GM18868 (cell line): ENCODE measurements around the gene COG1.

Experiments
- ATAC-seq: cut with Tn5 transposase; IDR thresholded peaks from one replicate; pipeline ENCODE4 v1.9.1; 2021; ENCODE audit warnings: mild to moderate bottlenecking, moderate library complexity; ENCODE audit not compliant: unreplicated experiment

The COG1 gene

DNA sequence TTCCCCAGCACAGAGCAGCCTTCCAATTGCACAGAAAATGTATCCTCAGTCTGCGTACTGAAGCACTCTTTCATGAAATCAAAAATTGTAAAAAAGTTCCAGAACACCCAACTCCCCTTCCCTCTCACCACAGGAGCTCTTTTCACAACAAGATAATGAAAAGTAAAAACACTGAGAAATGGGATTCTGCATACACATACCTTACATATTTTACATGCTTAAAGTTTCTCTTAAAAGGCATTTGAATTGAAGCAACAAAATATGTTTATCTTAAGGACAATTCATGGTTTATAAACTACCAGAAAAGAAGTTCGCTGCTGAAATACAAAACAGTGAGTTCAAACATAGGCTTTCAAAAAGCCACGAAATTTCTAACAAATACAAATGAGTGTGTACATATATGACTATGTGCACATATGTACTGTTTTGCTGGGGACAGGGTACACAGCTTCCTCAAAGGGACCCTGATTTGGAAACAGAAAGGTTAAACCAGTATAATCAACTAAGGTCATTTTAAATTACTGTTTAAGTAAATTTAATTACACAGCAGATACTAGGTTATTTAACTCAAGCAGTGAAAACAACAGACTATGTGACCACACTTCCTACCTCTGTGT lies 33.8 kb downstream of the COG1 start:
- no peak for ATAC-seq

- ATAC-seq, result no peak
These were observed 34.5 kb downstream of the COG1 start for GRCh38 chr17:73227379-73227778.

DNA sequence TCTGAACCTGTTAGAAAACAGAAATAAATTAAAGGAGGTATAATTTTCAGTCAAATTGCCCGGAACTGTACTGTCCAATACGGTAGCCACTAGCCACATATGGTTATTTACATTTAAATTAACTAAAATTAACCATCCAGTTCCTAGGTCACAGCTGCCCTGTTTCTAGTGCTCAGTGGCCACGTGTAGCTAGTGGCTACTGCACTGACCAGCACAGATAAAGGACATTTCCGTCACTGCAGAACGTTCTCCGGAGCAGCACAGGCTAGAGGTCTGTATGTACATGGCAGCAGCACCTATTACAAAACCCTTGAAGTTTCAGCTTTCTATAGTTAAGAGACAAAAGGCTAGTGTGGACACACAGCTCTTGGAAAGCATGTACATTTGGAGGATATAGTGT lies 35.1 kb downstream of the COG1 start:
- ATAC-seq, result no peak

DNA sequence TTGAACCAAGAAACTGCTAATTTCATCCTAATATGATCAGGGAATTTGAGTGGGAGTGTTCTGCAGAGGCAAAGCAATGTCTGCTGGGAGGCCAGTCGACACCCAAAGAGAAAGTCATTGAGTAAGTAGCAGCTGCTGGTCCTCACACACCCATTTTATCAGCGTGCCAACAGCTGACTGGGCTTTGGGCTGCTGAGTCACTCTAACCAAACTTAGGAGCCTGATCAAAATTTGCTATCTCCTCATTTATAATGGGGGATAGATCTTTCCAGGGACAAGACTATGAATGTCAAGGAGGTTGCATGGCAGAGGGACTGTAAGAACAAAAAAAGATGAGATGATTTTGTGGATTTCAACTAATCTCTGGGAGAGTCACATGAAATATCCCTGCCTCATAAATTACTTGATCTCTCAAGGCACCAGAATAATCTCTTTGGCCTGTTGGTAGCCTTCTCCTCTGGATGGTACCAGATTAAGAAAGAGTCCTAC lies 35.9 kb downstream of the COG1 start:
- peak; percentile 40 for ATAC-seq

- no peak for ATAC-seq
These were observed 37.2 kb downstream of the COG1 start for GRCh38 chr17:73230088-73230487.

DNA sequence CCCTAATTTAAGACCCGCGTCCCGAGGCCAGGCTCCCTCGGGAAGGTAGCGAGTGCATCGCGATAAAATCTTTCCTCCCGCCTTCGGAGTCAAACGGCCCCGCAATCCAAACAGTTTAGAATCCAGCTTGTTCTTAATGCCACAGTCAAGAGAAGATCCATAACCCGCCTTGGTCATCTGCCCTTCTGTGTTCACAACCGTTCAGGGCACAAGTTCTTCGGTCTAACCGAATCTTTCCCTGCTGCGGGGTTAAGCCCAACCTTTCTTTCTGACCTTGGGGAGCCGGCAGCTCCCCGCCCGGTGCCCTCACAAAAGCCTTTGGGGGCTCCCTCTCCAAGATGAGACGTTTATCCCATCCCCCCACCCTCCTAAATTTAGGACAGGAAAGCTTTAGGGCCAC lies 38.5 kb downstream of the COG1 start:
- no peak for ATAC-seq

GRCh38 chr17:73231841-73232586 lies 39.2 kb downstream of the COG1 start:
- ATAC-seq, result peak; percentile 84

DNA sequence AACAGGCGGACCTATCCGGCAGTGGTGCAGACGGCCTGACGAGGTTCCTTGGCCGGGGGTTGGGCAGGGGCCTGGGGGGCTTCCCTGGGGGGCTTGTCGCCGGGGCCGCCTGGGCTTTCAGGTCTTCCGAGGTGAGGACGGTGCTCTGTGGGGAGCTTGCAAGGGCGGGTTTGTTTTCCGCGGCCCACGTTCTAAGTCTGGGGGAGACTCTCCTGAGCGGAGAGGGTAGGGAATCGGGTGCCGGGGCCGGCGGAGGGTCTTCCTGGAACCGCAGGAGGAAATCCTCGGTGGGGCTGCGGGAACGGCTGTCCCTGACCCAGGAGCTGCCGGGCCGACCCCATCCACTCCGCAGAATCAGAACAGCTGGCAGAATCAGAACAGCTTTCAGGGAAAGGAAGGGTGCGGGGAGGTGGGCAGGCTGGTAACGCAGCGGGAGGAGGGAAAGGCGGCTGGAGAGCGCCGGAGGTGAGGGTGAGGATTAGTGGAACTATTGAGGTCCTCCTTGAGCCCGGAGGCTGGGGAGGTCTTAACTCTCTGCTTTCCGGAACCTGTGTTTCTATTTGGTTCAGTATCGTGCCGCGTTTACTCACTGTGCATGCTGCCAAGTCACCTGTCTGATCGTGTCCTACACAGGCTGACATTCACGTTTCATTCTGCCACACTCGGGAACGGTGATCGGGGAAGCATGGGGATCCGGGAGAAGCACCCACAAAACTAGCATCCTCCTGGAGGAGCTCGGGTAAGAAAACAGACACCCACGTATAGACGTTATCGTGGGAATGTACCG lies 39.9 kb downstream of the COG1 start:
- peak; percentile 22 for ATAC-seq

- no peak for ATAC-seq
These were observed 41.9 kb downstream of the COG1 start for GRCh38 chr17:73234736-73235135.

- ATAC-seq, result no peak
These were observed 44.9 kb downstream of the COG1 start for GRCh38 chr17:73237714-73238113.

DNA sequence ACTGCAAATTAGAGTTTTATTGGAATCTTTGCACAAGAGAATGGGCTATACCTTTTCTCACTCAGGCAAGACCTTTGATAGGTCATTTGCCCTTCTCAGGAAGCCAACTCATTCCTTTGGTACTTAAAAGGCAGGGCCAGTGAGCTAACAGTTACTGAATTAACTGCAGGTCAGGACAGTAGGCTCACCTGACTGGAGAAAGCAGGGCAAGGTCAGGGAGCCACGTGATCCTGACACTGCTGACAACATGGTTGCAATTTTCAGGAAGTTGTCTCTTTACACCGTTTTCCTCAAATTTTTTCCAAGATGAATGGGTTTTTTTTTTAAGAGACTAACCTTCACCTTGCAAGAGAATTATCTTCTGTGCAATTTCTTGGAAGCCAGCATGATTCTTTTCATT lies 47.7 kb downstream of the COG1 start:
- ATAC-seq, result no peak

DNA sequence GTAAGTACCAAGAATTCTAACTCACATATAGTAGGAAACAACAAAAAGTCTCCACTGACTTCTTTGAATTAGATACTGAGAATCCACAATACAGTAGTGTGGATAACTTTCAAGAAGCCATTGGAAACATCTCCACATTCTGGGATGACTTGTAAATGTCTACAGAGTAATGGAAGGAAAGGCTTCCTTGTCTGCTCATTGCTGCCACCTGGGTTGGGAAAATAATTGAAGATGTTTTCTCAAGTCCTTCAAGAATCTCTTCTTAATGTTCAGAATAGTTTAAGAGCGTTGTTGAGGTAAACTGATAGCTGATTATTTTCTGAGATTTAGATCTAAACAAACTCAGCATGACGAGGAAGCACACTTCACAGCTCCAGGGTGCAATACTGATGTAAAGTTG lies 54.9 kb downstream of the COG1 start:
- no peak for ATAC-seq

GRCh38 chr17:73248532-73248931 lies 55.7 kb downstream of the COG1 start:
- ATAC-seq, result no peak

- no peak for ATAC-seq
These were observed 56.8 kb downstream of the COG1 start for GRCh38 chr17:73249700-73250099.

DNA sequence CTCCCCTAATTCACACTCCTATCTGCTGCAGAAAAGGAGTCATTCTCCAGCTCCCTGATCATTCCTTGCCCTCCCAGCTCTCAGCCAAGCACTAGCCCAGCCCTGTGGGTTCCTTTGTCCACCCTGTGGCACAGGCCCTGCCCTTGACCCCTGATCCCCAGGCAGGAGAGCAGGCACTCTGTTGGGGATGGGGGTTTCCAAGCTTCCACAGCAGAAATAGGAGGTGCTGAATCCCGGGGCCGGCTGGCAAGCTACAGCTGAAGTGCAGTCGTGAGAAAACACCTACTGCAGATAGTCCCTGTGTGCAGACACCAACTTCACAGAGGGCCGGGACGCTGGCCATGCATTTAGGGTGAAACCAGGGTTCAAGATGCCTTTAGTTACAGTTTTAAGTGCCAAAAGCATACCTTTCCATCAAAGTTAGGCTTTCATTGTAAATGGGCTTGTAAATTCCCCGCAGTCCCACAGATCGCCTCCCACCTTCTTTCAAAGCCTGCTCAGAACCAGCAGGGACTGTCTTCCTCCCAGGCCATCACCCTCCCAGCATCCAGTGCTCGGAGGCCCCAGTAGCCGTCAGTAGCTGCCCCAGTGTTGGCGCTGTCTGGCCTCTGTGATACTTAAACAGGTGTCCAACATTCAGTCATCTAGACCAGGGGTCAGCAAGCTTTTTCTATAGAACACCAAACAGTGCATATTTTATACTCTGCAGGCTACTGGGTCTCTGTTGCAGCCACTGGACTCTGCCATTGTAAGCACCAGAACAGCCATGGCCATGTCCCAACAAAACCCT lies 58.2 kb downstream of the COG1 start:
- ATAC-seq, result no peak

GRCh38 chr17:73251871-73252270 lies 59.0 kb downstream of the COG1 start:
- ATAC-seq, result no peak

DNA sequence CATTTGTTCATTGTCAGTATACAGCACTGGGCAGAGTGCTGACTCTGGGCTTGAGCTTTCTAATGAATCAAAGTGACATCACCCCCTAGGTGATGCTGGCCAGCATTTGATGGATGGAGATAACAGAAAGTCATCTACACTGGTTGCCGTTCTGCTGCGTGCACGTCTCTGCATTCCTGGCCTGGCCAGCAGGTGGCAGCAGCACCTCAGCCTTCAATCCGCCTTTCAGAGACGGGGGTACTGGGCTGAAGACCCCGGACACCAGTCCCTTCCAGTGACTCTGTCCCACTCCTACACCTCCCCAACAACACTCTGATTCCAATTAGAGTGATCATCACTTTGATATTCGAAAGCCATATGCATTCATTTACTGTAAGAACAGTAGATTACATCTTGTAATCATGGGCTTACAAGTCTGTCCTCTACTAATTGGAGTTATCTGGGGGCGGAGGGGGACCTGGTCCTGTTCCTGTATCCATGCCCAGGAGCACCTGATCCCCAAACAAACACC lies 62.9 kb downstream of the COG1 start:
- peak; percentile 52 for ATAC-seq

DNA sequence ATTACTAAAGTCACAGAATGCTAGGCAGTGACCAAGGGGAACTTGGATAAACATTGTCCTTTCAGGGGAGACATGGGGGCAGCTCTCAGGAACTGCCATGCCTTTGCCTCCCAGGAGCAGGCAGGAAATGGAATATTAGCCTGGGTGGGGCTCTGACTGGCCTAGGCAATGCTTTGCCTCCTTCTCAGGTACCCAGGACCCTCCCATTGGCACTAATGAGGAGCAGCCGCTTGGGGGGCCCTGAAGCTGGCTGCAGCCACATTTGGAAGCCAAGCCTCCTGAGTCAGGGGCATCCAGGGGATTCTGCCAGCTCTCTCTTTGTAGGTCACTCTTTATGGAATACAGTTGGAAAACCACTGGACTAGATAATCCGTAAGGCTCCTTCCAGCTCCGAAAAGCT lies 63.4 kb downstream of the COG1 start:
- ATAC-seq, result no peak

DNA sequence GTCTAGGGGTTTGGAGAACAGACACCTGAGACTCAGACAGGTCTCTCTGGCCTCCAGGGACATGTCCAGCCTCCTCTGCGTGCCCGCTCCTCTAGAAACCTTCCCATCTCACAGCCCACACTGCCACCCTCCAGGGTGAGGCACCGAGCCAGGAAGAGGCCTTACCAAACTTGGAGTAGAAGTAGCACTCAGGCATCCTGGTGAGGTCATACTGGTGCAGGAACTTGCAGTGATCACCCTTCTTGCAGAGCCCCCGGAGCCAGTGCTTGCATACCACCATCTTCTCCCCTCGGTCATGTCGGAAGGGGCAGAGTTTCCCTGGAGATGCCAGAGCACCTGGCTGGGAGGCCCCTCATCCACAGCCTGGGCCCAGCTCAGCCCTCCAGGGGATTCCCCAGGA lies 64.7 kb downstream of the COG1 start:
- ATAC-seq, result no peak
